Hematopoietic multipotent progenitor cell treated with erythropoietin and hydrocortisone succinate and interleukin-3 and kit ligand, for 6 days (in vitro differentiated cells): Measurements from ENCODE around the gene ZBTB34.
"Not testable (repeated sequence)": the region's sequence is repeated elsewhere in the genome, so short reads cannot be mapped to it uniquely, and the experiment has no call there.

Experiments used
- DNase-seq: peaks from one replicate; pipeline ENCODE4 v3.0.0-alpha.2; 2015

ZBTB34 gene

GRCh38 chr9:126860077-126860756 is at the start of gene ZBTB34:
Gene ZBTB34 (plus strand): TSS chr9:126860639. CDS start chr9:126879400, 18,761 bp downstream.
- DNase-seq = peak; percentile 67

- no peak for DNase-seq
Measured at GRCh38 chr9:126813072-126813471, 47.4 kb upstream of the ZBTB34 start.

- no peak for DNase-seq
Measured at GRCh38 chr9:126814091-126814490, 46.3 kb upstream of the ZBTB34 start.

GRCh38 chr9:126817615-126818014 is 42.8 kb upstream of the ZBTB34 start:
- DNase-seq = not testable (repeated sequence)

GRCh38 chr9:126818482-126818881 is 42.0 kb upstream of the ZBTB34 start:
- peak; percentile 27 for DNase-seq

GRCh38 chr9:126819482-126819881 is 41.0 kb upstream of the ZBTB34 start:
- no peak for DNase-seq

GRCh38 chr9:126822278-126822677 is 38.2 kb upstream of the ZBTB34 start:
- no peak for DNase-seq

- no peak for DNase-seq
Measured at GRCh38 chr9:126822873-126823272, 37.6 kb upstream of the ZBTB34 start.

GRCh38 chr9:126824052-126824451 is 36.4 kb upstream of the ZBTB34 start:
- not testable (repeated sequence) for DNase-seq

- DNase-seq = no peak
Measured at GRCh38 chr9:126827227-126827626, 33.2 kb upstream of the ZBTB34 start.

GRCh38 chr9:126829035-126829434 is 31.4 kb upstream of the ZBTB34 start:
- no peak for DNase-seq

GRCh38 chr9:126830827-126831226 is 29.6 kb upstream of the ZBTB34 start:
- DNase-seq = no peak

- no peak for DNase-seq
Measured at GRCh38 chr9:126832440-126832839, 28.0 kb upstream of the ZBTB34 start.

- no peak for DNase-seq
Measured at GRCh38 chr9:126833020-126833419, 27.4 kb upstream of the ZBTB34 start.

GRCh38 chr9:126833710-126834345 is 26.6 kb upstream of the ZBTB34 start:
- no peak for DNase-seq

- DNase-seq = no peak
Measured at GRCh38 chr9:126834672-126835071, 25.8 kb upstream of the ZBTB34 start.

- peak; percentile 53 for DNase-seq
Measured at GRCh38 chr9:126836216-126836615, 24.2 kb upstream of the ZBTB34 start.

- DNase-seq = no peak
Measured at GRCh38 chr9:126838055-126838811, 22.2 kb upstream of the ZBTB34 start.

GRCh38 chr9:126838895-126839294 is 21.5 kb upstream of the ZBTB34 start:
- no peak for DNase-seq

- no peak for DNase-seq
Measured at GRCh38 chr9:126839301-126839700, 21.1 kb upstream of the ZBTB34 start.

GRCh38 chr9:126842220-126842842 is 18.1 kb upstream of the ZBTB34 start:
- peak; percentile 27 for DNase-seq

GRCh38 chr9:126842977-126843799 is 17.3 kb upstream of the ZBTB34 start:
- DNase-seq = no peak
